ENCODE results near the gene SOX6.

The SOX6 gene

DNA sequence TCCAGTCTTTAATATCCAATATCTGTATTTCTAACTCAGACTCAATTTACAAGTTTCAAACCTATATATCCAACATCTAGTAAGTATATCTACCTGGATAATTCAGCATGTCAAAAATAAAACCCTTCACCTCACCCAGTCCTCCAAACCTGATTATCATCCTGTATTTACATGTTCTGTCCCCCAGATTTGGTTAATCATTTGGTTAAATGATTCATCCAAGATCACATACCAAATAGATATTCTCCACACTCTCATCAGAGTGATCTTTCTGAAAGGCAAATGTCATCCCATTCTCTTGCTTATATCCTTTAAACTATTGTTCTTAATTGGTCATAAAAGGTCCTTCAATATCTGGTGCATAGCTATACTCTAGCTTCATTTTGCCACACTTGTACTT, 199.0 kb downstream of the SOX6 start:
- H3K4me3 ChIP-seq (ENCODE audit: low read length), result no peak overlapping the region
- peak; percentile 13 for DNase-seq (ENCODE audit: low read depth)
- TF ChIP-seq, protein P1, sequence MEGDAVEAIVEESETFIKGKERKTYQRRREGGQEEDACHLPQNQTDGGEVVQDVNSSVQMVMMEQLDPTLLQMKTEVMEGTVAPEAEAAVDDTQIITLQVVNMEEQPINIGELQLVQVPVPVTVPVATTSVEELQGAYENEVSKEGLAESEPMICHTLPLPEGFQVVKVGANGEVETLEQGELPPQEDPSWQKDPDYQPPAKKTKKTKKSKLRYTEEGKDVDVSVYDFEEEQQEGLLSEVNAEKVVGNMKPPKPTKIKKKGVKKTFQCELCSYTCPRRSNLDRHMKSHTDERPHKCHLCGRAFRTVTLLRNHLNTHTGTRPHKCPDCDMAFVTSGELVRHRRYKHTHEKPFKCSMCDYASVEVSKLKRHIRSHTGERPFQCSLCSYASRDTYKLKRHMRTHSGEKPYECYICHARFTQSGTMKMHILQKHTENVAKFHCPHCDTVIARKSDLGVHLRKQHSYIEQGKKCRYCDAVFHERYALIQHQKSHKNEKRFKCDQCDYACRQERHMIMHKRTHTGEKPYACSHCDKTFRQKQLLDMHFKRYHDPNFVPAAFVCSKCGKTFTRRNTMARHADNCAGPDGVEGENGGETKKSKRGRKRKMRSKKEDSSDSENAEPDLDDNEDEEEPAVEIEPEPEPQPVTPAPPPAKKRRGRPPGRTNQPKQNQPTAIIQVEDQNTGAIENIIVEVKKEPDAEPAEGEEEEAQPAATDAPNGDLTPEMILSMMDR (IDR thresholded peaks at IDR 0.05; ENCODE audit: insufficient read depth, low read depth, low read length, missing control alignments), result no peak

DNA sequence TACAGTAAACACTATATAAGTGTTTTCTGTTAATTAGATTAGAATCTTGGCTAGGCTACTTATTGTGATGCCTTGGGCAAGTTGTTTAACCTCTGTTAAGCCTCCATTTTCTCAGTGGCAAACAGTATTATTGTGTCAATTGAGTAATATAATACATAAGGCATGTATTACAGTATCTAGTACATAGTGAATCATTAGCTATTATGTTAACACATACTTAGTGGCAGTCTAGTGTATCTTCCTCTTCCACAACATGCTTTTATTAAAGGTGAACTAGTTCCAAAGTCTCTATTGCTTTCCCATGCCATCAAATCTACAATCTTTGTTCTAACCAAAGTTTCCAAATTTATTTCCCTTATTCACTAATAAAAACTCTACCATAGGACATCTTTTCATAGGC, 200.9 kb downstream of the SOX6 start:
- TF ChIP-seq, protein P1 (IDR thresholded peaks at IDR 0.05; ENCODE audit: insufficient read depth, low read depth, low read length, missing control alignments), result no peak
- DNase-seq (ENCODE audit: low read depth), result peak; percentile 62

DNA sequence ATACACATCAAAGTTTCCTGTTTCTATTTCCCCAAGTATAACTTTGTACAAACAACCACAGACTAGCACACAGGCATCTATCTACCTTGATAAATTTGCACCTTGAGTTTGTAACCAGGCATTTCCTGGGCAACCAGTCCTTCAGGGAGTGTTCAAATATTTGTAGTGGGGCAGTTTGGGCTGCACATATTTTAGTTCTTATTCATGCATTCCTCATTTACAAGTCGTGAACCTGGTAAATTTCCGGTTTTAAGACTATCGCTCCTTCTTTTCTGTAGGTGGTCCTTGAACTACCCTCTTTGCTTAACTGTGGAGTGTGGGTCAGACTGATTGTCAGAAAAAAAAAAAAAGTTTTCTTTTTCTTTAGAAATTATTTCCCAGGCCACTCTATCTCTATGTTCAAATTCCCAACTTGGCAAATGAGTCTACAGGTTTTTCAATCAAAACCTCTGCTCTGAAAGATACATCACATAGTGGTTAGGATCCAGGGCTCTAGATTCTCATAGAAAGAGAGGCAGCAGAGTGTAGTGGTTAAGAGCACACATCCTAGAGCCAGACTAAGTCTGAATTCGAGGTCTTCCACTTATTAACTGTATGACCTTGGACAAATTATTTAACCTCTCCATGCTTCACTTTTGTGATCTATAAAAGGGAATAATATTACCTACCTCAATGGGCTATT, 201.5 kb downstream of the SOX6 start:
- no peak overlapping the region for H3K4me3 ChIP-seq (ENCODE audit: low read length)
- DNase-seq (ENCODE audit: low read depth), result peak; percentile 83
- TF ChIP-seq, protein P1 (IDR thresholded peaks at IDR 0.05; ENCODE audit: insufficient read depth, low read depth, low read length, missing control alignments), result no peak

More for the DNA sequence above, 200.9 kb downstream of the SOX6 start:
- H3K4me3 ChIP-seq (ENCODE audit: low read length), result no peak overlapping the region

DNA sequence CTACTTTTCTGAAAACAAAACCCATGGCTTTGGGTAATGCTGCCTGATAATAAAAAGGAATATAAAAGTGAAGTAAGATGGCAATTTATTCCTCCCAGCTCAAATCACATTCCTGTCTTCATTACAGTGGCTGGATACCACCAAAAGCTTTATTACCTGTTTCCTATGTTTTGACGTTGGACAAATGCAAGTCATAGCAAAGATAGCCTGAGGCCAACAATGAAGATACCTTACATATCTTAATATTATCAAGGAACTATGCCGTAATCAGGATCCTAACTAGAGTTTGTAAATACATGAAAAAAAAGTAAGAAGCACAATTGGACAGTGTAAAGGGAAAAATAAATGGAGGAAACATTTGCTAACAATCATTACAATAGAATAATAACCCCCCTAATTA, 202.4 kb downstream of the SOX6 start:
- no peak overlapping the region for H3K4me3 ChIP-seq (ENCODE audit: low read length)
- peak; percentile 56 for DNase-seq (ENCODE audit: low read depth)
- TF ChIP-seq, protein P1 (IDR thresholded peaks at IDR 0.05; ENCODE audit: insufficient read depth, low read depth, low read length, missing control alignments), result no peak

DNA sequence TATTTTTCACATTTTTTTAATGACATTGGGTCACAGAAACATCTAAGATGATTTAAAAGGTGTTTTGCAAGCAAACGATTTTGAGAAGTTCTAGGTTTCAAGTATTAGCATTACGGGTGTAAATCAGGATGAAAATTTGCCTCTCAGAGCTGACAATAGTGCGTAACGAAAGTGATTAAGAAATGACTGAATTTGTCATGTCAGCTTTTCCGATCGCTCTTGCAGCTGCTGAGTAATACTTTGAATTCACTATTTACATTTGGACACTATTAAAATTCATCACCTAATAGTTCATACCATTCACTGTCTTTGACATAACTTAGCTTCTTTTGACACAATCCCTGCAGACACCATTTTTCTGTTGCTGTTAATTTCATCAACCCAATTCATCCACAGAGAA, 205.2 kb downstream of the SOX6 start:
- H3K4me3 ChIP-seq (ENCODE audit: low read length), result no peak overlapping the region
- TF ChIP-seq, protein P1 (IDR thresholded peaks at IDR 0.05; ENCODE audit: insufficient read depth, low read depth, low read length, missing control alignments), result no peak
- no peak for DNase-seq (ENCODE audit: low read depth)

DNA sequence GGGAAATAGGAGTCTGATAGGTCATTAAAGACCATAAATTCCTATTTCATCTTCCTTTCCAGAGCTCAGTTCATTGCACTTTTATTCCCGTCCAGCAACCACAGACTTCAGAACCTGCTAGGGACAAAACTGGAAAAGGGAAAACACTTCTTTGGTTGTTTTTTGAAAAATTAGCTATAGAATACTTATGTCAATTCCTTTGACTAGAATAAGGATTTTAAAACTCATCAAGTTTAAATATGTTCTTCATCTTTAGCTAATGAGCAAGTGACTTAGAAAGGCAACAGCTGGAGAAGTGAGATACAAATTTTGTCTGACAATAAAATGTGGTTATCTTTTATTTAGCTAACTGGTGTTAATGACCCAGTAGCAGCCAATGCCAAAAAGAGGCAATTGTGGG, 206.9 kb downstream of the SOX6 start:
- no peak for DNase-seq (ENCODE audit: low read depth)
- TF ChIP-seq, protein P1 (IDR thresholded peaks at IDR 0.05; ENCODE audit: insufficient read depth, low read depth, low read length, missing control alignments), result no peak
- H3K4me3 ChIP-seq (ENCODE audit: low read length), result no peak overlapping the region
